Measurements from ENCODE around the gene TOMT.

The TOMT gene

GRCh38 chr11:72105888-72106287 lies at the start of gene TOMT:
Gene TOMT, plus strand, starts transcription at chr11:72105924. Its CDS starts 28 bp downstream, at chr11:72105952.
- DNase-seq = no peak

- DNase-seq = peak; percentile 63
Observed at GRCh38 chr11:72058416-72059034, 47.2 kb upstream of the TOMT start.

- DNase-seq = no peak
Observed at GRCh38 chr11:72061739-72062396, 43.9 kb upstream of the TOMT start.

- DNase-seq = no peak
Observed at GRCh38 chr11:72066855-72067254, 38.9 kb upstream of the TOMT start.

- no peak for DNase-seq
Observed at GRCh38 chr11:72067266-72067665, 38.5 kb upstream of the TOMT start.

- no peak for DNase-seq
Observed at GRCh38 chr11:72067676-72068075, 38.0 kb upstream of the TOMT start.

GRCh38 chr11:72069200-72069599 lies 36.5 kb upstream of the TOMT start:
- DNase-seq = no peak

GRCh38 chr11:72069787-72070251 lies 35.9 kb upstream of the TOMT start:
- peak; percentile 53 for DNase-seq

GRCh38 chr11:72070491-72070890 lies 35.2 kb upstream of the TOMT start:
- no peak for DNase-seq

- peak; percentile 77 for DNase-seq
Observed at GRCh38 chr11:72072348-72072747, 33.4 kb upstream of the TOMT start.

GRCh38 chr11:72075109-72075508 lies 30.6 kb upstream of the TOMT start:
- DNase-seq = peak; percentile 22

- no peak for DNase-seq
Observed at GRCh38 chr11:72075756-72076155, 30.0 kb upstream of the TOMT start.

- DNase-seq = no peak
Observed at GRCh38 chr11:72078477-72078876, 27.2 kb upstream of the TOMT start.

GRCh38 chr11:72079819-72080325 lies 25.9 kb upstream of the TOMT start:
- DNase-seq = no peak

- peak; percentile 100 for DNase-seq
Observed at GRCh38 chr11:72080326-72081183, 25.2 kb upstream of the TOMT start, which contains the start of the genes LRRC51 and NUMA1. Gene LRRC51, plus strand, starts transcription at chr11:72080850. Its CDS starts 8,234 bp downstream, at chr11:72089084. Gene NUMA1, minus strand, starts transcription at chr11:72080542. Its CDS starts 44,599 bp downstream, at chr11:72035943.

- no peak for DNase-seq
Observed at GRCh38 chr11:72081184-72081644, 24.5 kb upstream of the TOMT start.

- no peak for DNase-seq
Observed at GRCh38 chr11:72081821-72082453, 23.8 kb upstream of the TOMT start.

GRCh38 chr11:72083414-72083813 lies 22.3 kb upstream of the TOMT start:
- DNase-seq = no peak

- DNase-seq = no peak
Observed at GRCh38 chr11:72084076-72084475, 21.6 kb upstream of the TOMT start.

- no peak for DNase-seq
Observed at GRCh38 chr11:72084965-72085364, 20.8 kb upstream of the TOMT start.

- DNase-seq = no peak
Observed at GRCh38 chr11:72085621-72086351, 19.9 kb upstream of the TOMT start.
